Measurements from ENCODE around the gene LHFPL5. TPM values are rescaled to one million over a fixed set of nuclear protein-coding genes. Genes with fewer than 3 reads are reported as not detected.

Gene LHFPL5
- total RNA-seq, 1 experiment from 2014 or later = 0.17 TPM

DNA sequence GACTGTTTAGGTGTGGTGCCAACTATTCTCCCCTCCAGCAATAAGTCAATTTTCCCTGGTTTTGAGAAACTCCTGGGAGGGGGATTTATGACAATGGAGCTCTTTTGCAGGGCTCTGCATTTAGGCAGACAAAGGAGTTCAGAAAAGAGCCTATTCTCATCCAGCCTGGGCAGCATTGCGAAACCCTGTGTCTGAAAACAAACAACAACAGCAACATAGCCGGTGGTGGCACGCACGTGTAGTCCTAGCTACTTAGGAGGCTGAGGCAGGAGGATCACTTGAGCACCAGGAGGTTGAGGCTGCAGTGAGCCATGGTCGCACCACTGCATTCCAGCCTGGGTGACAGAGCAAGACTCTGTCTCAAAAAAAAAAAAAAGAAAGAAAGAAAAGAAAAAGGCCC is 14.5 kb upstream of the LHFPL5 start:
- DNase-seq (ENCODE audit: low read depth) = no peak

DNA sequence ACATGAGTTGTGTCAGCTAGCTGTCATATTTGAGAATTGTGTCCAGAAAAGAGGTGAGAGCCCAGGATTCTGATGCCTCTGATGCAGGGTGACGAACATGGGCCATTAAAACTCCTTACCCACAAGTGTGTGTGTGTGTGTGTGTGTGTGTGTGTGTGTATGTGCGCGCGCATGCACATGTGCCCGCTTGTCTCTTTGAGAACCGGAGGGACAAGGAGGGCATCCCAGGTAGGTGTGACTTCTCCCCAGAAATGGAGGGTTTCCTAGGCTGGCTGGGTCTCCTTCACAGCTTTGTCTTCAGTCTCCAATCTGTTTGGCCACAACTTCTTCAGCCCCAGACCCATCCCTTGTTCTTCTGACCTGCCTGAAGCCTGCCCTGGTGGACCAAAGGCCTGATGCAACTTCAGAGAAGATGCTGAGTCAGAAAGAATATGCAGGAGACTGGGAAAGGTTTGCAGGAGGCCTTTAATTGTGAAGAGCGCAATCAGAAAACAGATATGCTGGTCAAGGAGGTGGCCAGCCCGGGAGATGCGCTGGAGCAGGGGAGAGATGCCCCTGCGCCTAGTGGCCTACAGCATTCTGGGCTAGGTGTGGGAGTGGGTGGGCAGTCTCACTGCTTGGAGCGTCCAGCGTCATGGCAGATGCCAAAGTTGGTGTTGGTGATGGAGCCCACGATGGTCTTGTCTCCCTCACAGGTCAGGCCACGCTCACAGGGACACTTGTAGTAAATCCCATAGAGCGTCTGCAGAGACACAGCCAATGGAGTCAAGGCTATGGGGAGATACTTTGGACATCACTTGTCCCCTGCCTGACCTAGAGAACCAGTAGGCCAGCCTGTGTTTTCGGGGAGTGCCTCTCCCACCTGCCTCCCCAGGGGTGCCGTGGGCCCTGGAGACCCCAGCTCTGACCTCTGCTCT is 10.4 kb upstream of the LHFPL5 start:
- no peak for DNase-seq (ENCODE audit: low read depth)

GRCh38 chr6:35795453-35796071 is 9.6 kb upstream of the LHFPL5 start:
- DNase-seq (ENCODE audit: low read depth) = no peak

DNA sequence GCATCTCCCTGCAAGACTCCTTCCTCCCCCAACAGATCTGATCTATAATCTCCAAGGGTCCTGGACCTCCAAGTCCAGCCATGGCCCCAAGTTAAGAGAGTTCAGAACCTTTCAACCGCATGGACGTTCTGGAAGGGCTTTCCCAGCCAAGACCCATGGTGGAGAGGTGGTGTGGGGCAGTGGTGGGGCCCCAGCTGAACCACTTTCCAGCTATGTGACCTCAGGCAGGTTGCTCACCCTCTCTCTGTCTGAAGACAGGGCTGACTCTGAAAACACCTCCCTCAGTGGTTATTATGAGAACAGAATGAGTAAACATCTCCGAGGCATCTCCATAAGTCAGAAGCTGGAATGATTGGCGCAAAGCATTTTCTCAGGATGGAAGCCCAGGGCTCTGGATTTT is 8.9 kb upstream of the LHFPL5 start:
- DNase-seq (ENCODE audit: low read depth) = no peak

- DNase-seq (ENCODE audit: low read depth) = no peak
These were observed 7.2 kb upstream of the LHFPL5 start for GRCh38 chr6:35797837-35798526.

DNA sequence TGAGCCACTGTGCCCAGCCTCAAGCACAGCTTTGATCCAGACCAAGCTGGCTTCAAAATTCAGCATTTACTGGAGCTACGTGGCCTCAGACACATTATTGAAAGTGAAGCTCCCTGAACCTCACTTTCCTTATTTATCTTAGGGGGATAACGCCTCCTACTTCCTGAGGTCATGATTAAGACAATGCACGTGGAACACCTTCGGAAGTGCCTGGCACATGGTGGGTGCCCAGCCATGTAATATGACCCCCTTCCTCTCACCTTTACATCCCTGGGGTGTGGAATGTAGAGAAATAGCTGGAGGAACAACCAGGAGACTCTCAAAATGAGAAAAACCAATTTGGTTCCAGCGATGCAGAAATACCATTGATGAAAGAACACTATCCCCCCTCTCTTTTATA is 6.4 kb upstream of the LHFPL5 start:
- DNase-seq (ENCODE audit: low read depth) = no peak

DNA sequence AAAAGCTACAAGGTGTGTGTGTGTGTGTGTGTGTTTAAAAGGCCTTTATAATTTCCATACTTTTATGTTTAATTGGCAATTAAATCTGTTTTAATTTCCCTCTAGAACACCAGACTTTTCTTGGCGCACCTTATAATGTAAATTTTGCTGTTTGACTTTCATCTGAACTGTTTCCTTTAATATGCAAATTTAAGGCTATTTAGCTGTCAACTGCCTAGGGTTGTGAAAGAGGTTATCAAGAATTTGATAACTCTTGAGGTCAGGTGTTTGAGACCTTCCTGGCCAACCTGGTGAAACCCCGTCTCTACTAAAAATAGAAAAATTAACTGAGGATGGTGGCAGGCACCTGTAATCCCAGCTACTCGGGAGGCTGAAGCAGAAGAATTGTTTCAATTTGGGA is 4.0 kb upstream of the LHFPL5 start:
- DNase-seq (ENCODE audit: low read depth) = no peak

DNA sequence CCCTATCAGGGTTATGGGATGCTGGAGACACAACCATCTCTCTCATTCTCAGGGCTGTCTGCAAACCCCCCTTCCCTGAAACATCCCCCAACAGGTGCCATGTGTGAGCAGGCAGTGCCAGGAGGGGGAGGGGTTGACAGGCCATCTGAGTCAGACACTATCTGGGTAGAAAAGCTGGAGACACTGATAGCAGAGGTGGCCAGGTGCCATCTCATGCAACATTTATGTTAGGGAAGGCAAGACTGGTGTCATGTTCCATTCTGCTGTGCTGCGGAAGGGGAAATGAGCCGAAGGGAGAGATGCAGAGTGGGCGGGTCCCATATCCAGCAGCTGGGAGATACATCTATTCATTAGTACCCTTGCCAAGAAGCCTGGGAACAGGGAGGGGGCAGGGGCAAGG is 3.5 kb downstream of the LHFPL5 start:
- DNase-seq (ENCODE audit: low read depth) = peak; percentile 73

DNA sequence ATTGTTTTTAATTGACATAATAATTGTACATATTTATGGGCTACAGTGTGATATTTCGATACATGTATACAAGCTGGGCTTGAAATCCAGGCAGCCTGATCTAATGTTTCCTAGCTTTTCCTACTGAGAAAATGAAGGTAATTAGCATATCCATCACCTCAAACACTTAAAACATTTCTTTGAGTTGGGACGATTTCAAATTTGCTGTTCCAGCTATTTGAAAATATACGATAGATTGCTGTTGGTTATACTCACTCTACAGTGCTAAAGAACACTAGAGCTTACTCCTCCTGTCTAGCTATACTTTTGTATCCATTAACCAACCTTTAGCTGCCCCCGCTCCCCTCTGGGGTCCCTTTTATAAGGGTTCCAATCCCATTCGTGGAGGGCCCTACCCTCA is 4.7 kb downstream of the LHFPL5 start:
- DNase-seq (ENCODE audit: low read depth) = no peak

- peak; percentile 88 for DNase-seq (ENCODE audit: low read depth)
These were observed 6.0 kb downstream of the LHFPL5 start for GRCh38 chr6:35810971-35811698.

DNA sequence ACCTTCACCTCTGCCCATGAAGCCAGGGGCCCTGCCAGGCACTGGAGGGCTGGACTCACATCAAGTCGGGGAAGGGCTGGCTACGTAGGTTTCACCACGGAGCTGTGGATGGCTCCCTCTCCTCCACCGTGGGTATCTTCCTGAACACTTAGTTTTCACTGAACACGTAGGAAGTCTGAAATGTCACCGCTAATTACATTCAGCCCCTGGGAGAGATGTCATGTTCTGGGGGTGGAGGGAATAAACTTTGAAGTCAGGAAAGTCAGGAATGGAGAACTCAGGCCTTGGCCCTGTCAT is 6.5 kb downstream of the LHFPL5 start:
- DNase-seq (ENCODE audit: low read depth) = no peak

GRCh38 chr6:35817515-35817914 is 12.4 kb downstream of the LHFPL5 start:
- no peak for DNase-seq (ENCODE audit: low read depth)

DNA sequence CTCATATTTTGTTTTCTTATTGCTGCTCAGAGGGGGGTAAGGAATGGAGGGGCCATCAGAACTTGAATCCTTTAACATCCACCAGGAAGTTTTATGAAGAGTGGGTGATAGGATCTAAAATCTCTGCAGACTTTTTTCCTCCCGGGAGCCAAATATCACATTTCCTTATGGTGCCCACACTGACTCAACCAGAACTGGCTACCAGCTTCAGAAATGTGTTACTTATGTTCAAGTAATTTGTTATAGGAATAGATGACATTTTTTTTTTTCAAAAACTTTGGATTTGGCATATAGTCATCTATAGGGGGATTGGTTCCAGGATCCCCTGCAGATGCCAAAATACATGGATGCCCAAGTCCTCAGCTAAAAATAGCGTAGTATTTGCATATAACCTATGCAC is 18.4 kb downstream of the LHFPL5 start:
- no peak for DNase-seq (ENCODE audit: low read depth)

GRCh38 chr6:35824552-35825192 is 19.5 kb downstream of the LHFPL5 start:
- no peak for DNase-seq (ENCODE audit: low read depth)

- DNase-seq (ENCODE audit: low read depth) = no peak
These were observed 24.2 kb downstream of the LHFPL5 start for GRCh38 chr6:35829306-35829705.

DNA sequence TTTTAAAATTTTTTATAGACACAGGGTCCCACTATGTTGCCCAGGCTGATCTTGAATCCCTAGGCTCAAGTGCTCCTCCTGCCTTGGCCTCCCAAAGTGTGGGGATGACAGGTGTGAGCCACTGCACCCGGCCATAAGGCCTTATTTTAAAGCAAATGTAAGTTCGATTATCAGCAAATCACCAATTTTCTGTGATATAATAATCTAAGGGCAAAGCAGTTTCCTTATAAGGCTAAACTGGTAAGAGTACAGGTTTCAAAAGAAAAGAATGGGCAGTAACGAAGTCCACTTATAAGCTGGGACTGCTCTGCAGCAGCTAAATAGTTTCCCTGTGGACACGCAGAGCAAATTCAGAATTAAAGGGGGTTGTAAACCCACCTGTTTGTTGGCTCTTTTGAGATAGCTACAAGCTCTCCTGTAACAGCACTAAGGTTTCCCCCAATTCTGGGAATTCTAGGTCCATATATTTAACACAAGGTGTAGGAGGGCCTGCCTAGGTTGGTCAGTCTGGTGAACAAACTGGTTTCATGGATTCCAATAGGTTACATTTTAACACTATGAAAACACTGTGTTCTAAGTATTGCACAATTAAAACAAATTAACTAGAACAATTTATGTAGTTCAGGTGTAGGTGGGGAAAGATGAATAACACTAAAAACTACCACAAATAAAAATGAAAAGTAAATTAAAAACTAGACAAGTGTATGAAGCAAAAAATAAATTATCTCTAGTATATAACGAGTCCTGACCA is 26.3 kb downstream of the LHFPL5 start:
- no peak for DNase-seq (ENCODE audit: low read depth)

DNA sequence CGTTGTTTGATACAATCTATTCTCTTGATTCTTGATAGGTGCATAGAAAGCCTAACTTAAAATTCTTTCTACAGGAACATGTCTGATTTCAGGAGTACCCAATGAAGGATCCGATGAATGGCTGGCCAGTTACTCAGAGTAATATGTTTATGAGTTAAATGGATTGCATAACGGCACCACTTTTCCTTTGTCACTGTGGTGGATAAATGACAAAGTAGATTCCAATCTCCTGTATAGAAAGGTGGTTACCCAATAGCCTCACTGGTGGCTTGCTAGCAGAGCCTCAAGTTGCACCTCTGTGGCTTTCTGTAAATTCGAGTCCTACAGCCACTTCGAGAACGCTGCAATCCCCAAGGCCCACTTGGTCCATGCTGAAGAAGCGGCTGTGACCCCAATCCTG is 28.4 kb downstream of the LHFPL5 start:
- DNase-seq (ENCODE audit: low read depth) = peak; percentile 3

DNA sequence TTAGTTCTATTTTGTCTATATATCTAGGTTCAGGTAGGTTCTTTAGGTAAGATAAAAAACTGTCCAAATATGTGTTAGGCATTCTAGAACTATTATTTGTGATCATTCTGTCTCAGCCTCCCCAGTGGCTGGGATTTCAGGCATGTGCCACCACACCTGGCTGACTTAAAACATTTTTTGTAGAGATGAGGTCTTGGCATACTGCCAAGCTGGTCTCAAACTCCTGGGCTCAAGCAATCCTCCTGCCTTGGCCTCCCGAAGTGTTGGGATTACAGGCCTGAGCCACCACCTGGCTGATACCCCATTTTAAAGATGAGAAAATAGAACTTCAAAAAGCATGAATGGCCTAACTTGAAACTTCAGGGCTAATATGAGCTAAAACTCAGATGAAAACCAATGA is 33.9 kb downstream of the LHFPL5 start:
- DNase-seq (ENCODE audit: low read depth) = no peak

DNA sequence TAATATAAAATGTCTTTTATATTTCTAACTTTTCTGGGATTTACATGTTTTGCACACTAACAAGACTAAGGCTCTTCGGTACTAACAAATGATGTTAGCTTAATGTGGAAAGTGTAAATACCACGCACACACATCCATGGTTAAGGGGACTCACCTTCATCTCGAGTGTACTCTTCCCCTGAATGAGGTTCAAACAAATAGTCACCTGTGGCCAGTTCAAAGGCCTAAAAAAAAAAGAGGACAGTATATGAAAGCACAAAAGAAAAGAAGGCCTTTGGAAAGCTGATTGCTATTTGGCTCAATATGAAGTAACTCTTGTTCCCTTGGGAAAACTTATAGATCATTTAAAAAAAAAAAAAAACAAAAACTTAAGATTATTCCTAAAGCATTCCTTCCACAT is 37.2 kb downstream of the LHFPL5 start:
- no peak for DNase-seq (ENCODE audit: low read depth)

- DNase-seq (ENCODE audit: low read depth) = no peak
These were observed 39.1 kb downstream of the LHFPL5 start for GRCh38 chr6:35844290-35844689.

DNA sequence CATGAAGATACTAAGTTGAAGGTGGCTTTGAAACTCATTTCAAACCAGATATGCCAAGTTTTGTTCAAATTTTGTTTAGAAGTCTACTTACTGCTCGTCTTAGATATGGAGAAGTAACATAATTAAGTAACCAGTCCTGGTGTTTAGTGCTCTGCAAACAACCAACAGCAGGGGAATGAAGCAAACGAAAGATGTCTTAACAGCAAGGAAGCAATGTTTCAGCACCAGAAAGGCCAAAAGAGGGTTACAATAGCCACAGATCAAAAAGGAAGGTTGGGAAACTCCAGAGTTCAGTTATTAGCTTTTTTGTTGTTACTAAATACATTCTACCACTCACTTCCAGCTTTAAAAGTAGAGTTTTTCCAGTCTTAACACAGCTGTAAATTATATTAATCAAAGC is 45.1 kb downstream of the LHFPL5 start:
- no peak for DNase-seq (ENCODE audit: low read depth)
